A549 (cell line): ENCODE results near the gene TRIM37.

Source experiments
- CTCF ChIP-seq: fragments of >200 bp; sonication (Bioruptor Twin); formaldehyde crosslinking; IDR thresholded peaks from 3 replicates; pipeline ENCODE4 v1.5.1; 2016
- EP300 ChIP-seq, 2 experiments: fragments of >200 bp; sonication (Bioruptor Twin); formaldehyde crosslinking; IDR thresholded peaks; 2 replicates in 1 of 2; 3 replicates in 1 of 2; pipeline ENCODE4 v1.6.1; 2016 to 2017
- GATA3 ChIP-seq: IDR thresholded peaks from 2 replicates; pipeline ENCODE4 v1.6.1; 2012; ENCODE audit warnings: borderline replicate concordance
- MAFK ChIP-seq: fragments of 450-650 bp; IDR thresholded peaks from 2 replicates; pipeline ENCODE4 v1.6.1; 2014; ENCODE audit not compliant: partially characterized antibody
- MYC ChIP-seq: IDR thresholded peaks from 2 replicates; pipeline ENCODE4 v1.6.1; 2012; ENCODE audit warnings: mild to moderate bottlenecking, inconsistent platforms, low read length, improper control_type of control experiment, borderline replicate concordance
- NPAS2 ChIP-seq: fragments of 250-450 bp; sonication (Bioruptor Pico); IDR thresholded peaks from 2 replicates; pipeline ENCODE4 v1.8.0; 2022; ENCODE audit warnings: mild to moderate bottlenecking, moderate library complexity, borderline replicate concordance
- POLR2A ChIP-seq: IDR thresholded peaks from 2 replicates; pipeline ENCODE4 v1.6.1; 2012; ENCODE audit warnings: mild to moderate bottlenecking, low read length
- SREBF2 ChIP-seq: fragments of 450-650 bp; IDR thresholded peaks from 2 replicates; pipeline ENCODE4 v1.6.1; 2014; ENCODE audit warnings: mild to moderate bottlenecking, moderate library complexity

- no peak for TF ChIP-seq SREBF2
- no peak for TF ChIP-seq CTCF
- TF ChIP-seq EP300 (IDR thresholded peaks at IDR 0.05) = no peak
- TF ChIP-seq MAFK = no peak
- TF ChIP-seq POLR2A = no peak
- TF ChIP-seq MYC = no peak
- TF ChIP-seq GATA3 = no peak
- no peak for TF ChIP-seq NPAS2 (CRISPR knock-in tag)
Measured at GRCh38 chr17:58995247-58995940, 111.3 kb downstream of the TRIM37 start.
